Measurements from ENCODE around the gene RAVER2. TPM values are rescaled to one million over a fixed set of nuclear protein-coding genes. Genes with fewer than 3 reads are reported as not detected.

RAVER2 gene
- total RNA-seq, 2 experiments from 2014 or later = 2.9 to 3.2 TPM

DNA sequence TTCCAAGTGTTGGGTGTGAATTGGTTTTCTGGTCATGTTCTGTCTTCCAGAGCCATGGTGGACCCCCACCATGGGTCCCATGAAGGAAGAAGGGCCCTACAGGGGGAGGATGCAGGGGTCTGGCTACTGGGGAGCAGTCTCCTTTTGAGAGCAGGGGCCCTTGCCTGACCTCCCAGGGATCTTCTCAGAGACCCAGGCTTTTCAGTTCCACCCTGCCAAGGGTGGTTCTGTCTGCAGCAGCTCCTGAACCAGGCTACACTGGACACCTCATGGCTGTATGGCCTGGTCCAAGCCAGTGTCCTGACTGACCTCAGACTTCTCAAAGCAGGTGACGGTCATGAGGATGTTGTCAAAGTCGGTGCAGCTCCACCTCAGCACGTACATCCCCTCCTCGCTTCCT, 112.5 kb downstream of the RAVER2 start:
- Mint-ChIP-seq H3K36me3 (peaks cover 47% of the 10 kb centered on the region), H3K27me3 (no peaks in the 10 kb centered on the region), H3K4me1 (ENCODE audit: low read depth) (peaks cover 13% of the 10 kb centered on the region), H3K9me3 (no peaks in the 10 kb centered on the region), H3K27ac (no peak overlapping the region), H3K4me3 (no peak overlapping the region)
- DNase-seq = no peak
- CTCF ChIA-PET = no interaction called here
- intact Hi-C loops (cut with micrococcal nuclease) = no loop called here
- POLR2A ChIA-PET = no interaction called here

DNA sequence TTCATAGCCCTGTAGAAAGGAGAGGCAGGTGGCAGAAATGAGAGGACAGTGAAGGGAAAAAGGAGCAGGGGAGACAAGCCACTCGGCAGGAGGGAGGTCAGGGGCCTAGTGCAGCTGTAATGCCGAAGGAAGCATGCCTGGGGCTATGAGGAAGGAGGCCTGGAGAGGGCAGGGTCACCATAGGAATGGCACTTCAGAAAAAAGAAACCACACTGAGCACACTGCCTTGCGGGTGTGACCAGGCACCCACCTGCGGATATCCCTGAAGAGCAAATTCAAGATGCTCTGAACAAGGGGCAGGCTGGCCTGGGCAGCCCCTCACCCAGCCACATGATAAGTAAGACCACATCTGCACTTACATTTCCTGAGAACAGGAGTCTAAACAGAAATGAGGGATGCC, 116.7 kb downstream of the RAVER2 start:
- no peaks in the 10 kb centered on the region for H3K9me3 Mint-ChIP-seq
- peaks cover 34% of the 10 kb centered on the region for H3K4me1 Mint-ChIP-seq (ENCODE audit: low read depth)
- intact Hi-C loops (cut with micrococcal nuclease) = no loop called here
- POLR2A ChIA-PET = no interaction called here
- CTCF ChIA-PET = no interaction called here
- no peak for DNase-seq
- H3K4me3 Mint-ChIP-seq = no peak overlapping the region
- H3K36me3 Mint-ChIP-seq = peaks cover 59% of the 10 kb centered on the region
- H3K27ac Mint-ChIP-seq = peak overlapping the region; percentile 40
- H3K27me3 Mint-ChIP-seq = no peaks in the 10 kb centered on the region

DNA sequence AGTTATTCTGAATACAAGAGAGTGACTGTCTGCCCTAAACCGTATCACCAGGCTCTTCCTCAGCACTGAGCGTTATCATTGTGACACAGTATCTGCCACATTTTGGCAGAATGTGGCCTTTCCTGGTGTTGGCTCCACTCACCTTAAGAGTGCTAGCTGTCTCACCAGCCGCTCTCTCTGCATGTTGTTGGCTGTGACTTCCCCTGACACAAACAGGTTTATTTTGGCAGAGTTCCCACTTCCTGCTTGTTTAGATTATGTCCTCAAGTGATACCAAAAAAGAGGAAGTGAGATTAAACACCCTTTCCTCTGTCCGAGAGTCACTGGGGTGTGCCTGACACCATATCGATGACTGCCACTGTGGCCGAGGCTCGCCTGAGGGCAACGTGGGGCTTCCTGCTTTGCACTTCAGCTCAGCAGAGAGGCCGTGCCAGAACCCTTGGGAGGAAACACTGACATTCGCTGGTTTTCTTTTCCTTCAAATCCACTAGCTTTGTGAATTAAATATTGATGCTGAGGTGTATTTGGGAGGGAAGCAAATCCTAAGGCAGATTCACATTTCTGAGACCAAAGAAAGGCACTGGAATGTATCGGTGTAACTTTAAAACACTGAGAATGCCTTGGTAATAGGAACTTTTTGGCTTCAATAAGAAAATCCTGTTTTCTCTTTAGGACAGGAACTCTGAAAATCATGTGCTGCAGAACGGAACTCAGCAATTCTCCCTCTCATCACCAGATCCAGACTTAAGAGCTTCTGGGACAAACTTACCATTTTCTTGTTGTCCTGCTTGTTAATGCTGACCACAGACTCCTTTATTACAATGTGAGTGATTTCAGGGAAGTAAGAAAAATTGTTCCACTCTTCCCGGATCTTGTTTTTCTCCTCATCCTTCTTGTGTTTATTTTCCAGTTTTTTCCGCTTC, 119.4 kb downstream of the RAVER2 start:
- Mint-ChIP-seq H3K4me3 (no peak overlapping the region), H3K9me3 (no peaks in the 10 kb centered on the region), H3K27ac (peak overlapping the region; percentile 59), H3K27me3 (no peaks in the 10 kb centered on the region), H3K36me3 (peaks cover 43% of the 10 kb centered on the region), H3K4me1 (ENCODE audit: low read depth) (peaks cover 34% of the 10 kb centered on the region)
- CTCF ChIA-PET = interaction anchor here (0.5 to 2.0 kb wide), 2 partner anchors 147 to 210 kb away, joined by 3 to 4 read pairs; no protein-coding TSS in a partner anchor
- POLR2A ChIA-PET = interaction anchor here (1.3 kb wide), 1 partner anchor 139 kb away, joined by 4 read pairs; no protein-coding TSS in a partner anchor
- intact Hi-C loops (cut with micrococcal nuclease) = loop anchor here (1.0 kb wide), 1 partner anchor 100 kb away; no protein-coding TSS in a partner anchor
- peak; percentile 64 for DNase-seq

DNA sequence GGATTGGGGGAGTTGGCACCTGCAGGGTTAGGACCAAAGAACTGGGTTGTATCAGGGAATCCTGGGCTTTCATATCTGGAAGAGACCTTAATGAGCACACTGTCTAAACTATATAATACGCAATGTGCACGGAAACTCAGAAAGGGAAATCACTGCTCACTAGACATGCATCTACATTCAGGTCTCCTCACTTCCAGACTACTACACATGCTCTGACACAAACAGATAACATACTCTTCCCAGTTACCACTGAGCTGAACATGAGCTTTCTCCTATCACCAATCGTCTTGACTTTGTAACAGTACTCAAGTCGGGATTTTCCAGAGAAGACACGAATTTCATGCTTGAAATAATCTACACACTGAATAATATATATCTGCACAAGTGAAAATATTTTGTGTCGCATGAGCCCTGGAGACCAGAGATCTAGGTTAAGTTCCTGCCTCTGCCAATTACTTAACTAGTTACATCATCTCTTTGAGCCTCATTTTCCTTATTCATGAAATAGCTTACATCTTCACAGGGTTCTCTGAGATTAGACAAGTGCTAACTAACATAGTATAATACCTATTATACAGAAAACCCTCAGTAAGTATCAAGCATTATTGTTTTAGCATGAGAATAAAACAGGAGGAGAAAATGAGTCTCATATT, 120.4 kb downstream of the RAVER2 start:
- peaks cover 37% of the 10 kb centered on the region for H3K36me3 Mint-ChIP-seq
- peaks cover 31% of the 10 kb centered on the region for H3K4me1 Mint-ChIP-seq (ENCODE audit: low read depth)
- no peaks in the 10 kb centered on the region for H3K9me3 Mint-ChIP-seq
- peak overlapping the region; percentile 9 for H3K27ac Mint-ChIP-seq
- no peaks in the 10 kb centered on the region for H3K27me3 Mint-ChIP-seq
- POLR2A ChIA-PET = no interaction called here
- intact Hi-C loops (cut with micrococcal nuclease) = no loop called here
- CTCF ChIA-PET = interaction anchor here (1.3 to 2.0 kb wide), 2 partner anchors 42 to 209 kb away, joined by 3 to 4 read pairs; no protein-coding TSS in a partner anchor
- DNase-seq = no peak
- H3K4me3 Mint-ChIP-seq = no peak overlapping the region

DNA sequence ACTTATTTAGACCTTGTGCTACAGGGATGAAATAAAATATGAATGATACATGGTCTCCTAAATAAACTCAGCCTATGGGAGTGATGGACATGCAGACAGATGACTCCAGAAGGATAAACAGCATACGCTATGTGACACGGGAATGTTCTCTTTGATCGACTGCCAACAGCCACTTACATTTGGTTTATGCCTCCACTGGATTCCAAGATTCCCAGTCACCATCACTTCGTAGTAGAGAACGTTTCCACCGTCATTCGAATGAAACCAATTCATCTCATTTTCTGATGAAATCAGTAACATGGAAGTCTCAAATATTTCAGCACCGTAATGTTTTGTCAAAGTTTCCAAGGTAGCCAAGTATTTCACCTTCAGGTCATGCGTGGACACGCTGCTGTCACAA, 121.8 kb downstream of the RAVER2 start:
- DNase-seq = no peak
- peaks cover 37% of the 10 kb centered on the region for H3K36me3 Mint-ChIP-seq
- intact Hi-C loops (cut with micrococcal nuclease) = no loop called here
- POLR2A ChIA-PET = no interaction called here
- H3K27me3 Mint-ChIP-seq = no peaks in the 10 kb centered on the region
- H3K27ac Mint-ChIP-seq = no peak overlapping the region
- H3K4me3 Mint-ChIP-seq = no peak overlapping the region
- no peaks in the 10 kb centered on the region for H3K9me3 Mint-ChIP-seq
- CTCF ChIA-PET = no interaction called here
- peaks cover 25% of the 10 kb centered on the region for H3K4me1 Mint-ChIP-seq (ENCODE audit: low read depth)

DNA sequence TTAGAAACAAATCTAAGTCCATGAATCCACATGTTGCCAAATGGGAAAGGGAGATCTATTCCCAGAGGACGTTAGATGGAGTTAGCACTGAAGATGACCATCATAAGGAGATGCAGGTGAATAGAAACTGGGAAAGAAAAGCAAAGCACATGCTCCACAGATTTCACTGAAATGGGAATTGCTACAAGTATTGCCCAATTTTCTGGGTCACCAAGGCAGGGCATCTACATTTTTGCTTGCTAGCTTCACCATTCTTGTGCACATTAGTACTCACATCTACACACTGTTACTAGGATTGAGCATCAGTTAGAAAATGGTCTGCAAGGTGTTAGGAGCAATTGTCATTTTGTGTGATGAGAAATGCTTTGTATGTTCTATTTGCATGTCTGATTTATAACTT, 122.4 kb downstream of the RAVER2 start:
- ChIA-PET CTCF (no interaction called here), POLR2A (interaction anchor here (0.7 kb wide), 1 partner anchor 22 kb away, joined by 3 read pairs; no protein-coding TSS in a partner anchor)
- no peak overlapping the region for H3K27ac Mint-ChIP-seq
- H3K4me3 Mint-ChIP-seq = no peak overlapping the region
- intact Hi-C loops (cut with micrococcal nuclease) = no loop called here
- no peak for DNase-seq
- peaks cover 39% of the 10 kb centered on the region for H3K36me3 Mint-ChIP-seq
- no peaks in the 10 kb centered on the region for H3K27me3 Mint-ChIP-seq
- no peaks in the 10 kb centered on the region for H3K9me3 Mint-ChIP-seq
- peaks cover 23% of the 10 kb centered on the region for H3K4me1 Mint-ChIP-seq (ENCODE audit: low read depth)

DNA sequence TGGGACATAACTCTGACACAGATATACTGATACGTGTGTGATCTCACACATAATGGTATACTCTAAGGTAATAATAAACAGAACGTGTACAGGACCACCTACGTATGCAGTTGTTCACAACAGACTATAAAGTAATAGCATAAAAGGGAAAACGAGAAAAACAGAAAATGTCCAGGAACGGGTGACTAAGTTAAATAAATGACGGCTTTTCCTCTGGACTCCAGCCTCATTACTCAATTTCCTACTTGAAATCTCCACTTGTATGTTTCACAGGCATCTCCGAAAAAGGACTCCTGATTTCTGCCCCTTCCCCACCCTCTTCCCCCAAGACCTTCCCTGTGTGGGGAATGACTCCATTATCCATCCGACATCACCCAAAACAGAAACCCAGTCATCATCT, 126.4 kb downstream of the RAVER2 start:
- H3K36me3 Mint-ChIP-seq = peaks cover 48% of the 10 kb centered on the region
- H3K27me3 Mint-ChIP-seq = no peaks in the 10 kb centered on the region
- no peak overlapping the region for H3K27ac Mint-ChIP-seq
- no peaks in the 10 kb centered on the region for H3K9me3 Mint-ChIP-seq
- H3K4me3 Mint-ChIP-seq = no peak overlapping the region
- peaks cover 17% of the 10 kb centered on the region for H3K4me1 Mint-ChIP-seq (ENCODE audit: low read depth)
- POLR2A ChIA-PET = no interaction called here
- no peak for DNase-seq
- intact Hi-C loops (cut with micrococcal nuclease) = no loop called here
- CTCF ChIA-PET = no interaction called here

DNA sequence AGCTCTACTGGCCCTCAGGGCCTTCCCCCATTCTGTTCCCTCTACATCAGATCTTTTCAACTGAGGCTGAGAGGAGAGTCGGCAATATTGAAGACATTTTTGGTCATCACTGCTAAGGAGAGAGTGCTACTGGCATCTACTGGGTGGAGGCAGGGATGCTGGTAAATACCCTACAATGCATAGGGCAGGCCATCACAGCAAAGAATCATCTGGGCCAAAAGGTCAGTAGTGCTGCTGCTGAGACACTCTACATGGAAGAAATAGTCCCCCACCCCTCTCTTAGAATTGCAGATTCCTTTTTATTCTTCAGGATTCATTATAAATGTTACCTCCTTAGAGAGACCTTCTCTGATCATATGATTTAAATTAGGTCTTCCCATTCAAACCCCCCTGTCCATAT, 127.2 kb downstream of the RAVER2 start:
- no peak overlapping the region for H3K27ac Mint-ChIP-seq
- no peaks in the 10 kb centered on the region for H3K9me3 Mint-ChIP-seq
- intact Hi-C loops (cut with micrococcal nuclease) = no loop called here
- H3K4me1 Mint-ChIP-seq (ENCODE audit: low read depth) = peaks cover 25% of the 10 kb centered on the region
- no peak overlapping the region for H3K4me3 Mint-ChIP-seq
- ChIA-PET CTCF (no interaction called here), POLR2A (no interaction called here)
- no peak for DNase-seq
- H3K27me3 Mint-ChIP-seq = no peaks in the 10 kb centered on the region
- H3K36me3 Mint-ChIP-seq = peaks cover 47% of the 10 kb centered on the region

DNA sequence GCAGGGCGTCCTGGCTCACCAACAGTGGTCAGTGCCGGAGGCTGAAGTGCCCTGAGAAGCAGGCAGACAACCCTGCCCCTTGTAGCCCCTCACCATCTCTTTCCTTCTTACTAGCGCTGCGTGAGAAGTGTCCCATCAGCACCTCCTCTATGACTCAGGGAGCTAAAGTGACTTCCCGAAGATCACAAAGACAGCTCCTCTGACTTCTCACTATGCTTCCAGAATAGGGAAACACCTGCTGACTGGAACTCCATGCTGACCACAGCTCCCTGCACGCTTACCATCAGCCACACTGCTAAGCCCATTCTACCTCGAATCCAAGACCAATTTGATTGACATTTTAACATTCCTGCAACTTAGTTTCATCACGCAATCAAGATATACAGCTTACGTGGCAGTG, 128.7 kb downstream of the RAVER2 start:
- no peak for DNase-seq
- intact Hi-C loops (cut with micrococcal nuclease) = no loop called here
- Mint-ChIP-seq H3K4me1 (ENCODE audit: low read depth) (peaks cover 38% of the 10 kb centered on the region), H3K27ac (no peak overlapping the region), H3K27me3 (no peaks in the 10 kb centered on the region), H3K36me3 (peaks cover 58% of the 10 kb centered on the region), H3K4me3 (no peak overlapping the region), H3K9me3 (no peaks in the 10 kb centered on the region)
- CTCF ChIA-PET = interaction anchor here (1.0 kb wide), 1 partner anchor 30 kb away, joined by 3 read pairs; no protein-coding TSS in a partner anchor
- POLR2A ChIA-PET = no interaction called here

DNA sequence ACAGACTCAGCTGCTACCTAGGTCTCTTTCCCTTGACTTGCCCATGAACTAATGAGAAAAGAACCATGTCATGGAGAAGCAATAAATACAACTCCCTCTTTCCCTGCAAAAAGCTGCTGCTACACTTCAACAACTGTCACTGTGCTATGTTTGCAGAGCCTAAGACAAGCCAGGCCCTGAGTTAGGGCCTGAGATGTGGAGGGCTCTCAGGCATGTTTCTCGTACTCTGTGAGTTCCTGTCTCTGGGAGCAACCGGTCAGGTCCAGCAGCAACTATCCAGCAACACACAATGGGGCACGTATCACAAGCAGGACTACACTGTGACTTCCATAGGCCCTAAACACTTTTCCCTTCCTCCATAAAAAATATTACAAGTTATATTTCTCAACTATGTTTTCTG, 129.8 kb downstream of the RAVER2 start:
- ChIA-PET POLR2A (no interaction called here), CTCF (interaction anchor here (1.2 kb wide), 1 partner anchor 10 kb away, joined by 3 read pairs; no protein-coding TSS in a partner anchor)
- Mint-ChIP-seq H3K36me3 (peaks cover 61% of the 10 kb centered on the region), H3K27me3 (no peaks in the 10 kb centered on the region), H3K4me3 (no peak overlapping the region), H3K9me3 (no peaks in the 10 kb centered on the region), H3K27ac (no peak overlapping the region), H3K4me1 (ENCODE audit: low read depth) (peaks cover 46% of the 10 kb centered on the region)
- DNase-seq = no peak
- intact Hi-C loops (cut with micrococcal nuclease) = no loop called here

DNA sequence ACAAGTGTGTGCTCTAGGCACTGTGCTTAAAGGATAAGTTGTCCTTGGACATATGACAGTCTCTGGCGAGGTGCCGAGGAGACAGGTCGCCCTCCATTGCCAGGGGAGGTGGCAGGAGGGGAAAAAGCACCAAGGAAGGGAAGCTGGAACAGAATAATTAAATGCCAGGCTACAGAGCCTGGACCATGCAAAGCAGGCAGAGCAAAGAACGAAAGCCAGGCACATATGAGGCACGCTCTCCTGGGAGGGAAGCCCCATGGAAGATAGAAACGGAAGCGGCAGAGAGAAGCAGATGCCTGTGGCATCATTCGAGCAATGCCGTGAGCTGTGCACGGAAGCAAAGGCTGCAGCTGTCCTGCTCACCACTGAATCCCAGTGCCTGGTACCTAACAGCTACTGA, 130.2 kb downstream of the RAVER2 start:
- Mint-ChIP-seq H3K36me3 (peaks cover 61% of the 10 kb centered on the region), H3K4me3 (no peak overlapping the region), H3K27me3 (no peaks in the 10 kb centered on the region), H3K4me1 (ENCODE audit: low read depth) (peaks cover 47% of the 10 kb centered on the region), H3K27ac (no peak overlapping the region), H3K9me3 (no peaks in the 10 kb centered on the region)
- ChIA-PET POLR2A (no interaction called here), CTCF (interaction anchor here (1.2 kb wide), 1 partner anchor 10 kb away, joined by 3 read pairs; no protein-coding TSS in a partner anchor)
- intact Hi-C loops (cut with micrococcal nuclease) = no loop called here
- no peak for DNase-seq

DNA sequence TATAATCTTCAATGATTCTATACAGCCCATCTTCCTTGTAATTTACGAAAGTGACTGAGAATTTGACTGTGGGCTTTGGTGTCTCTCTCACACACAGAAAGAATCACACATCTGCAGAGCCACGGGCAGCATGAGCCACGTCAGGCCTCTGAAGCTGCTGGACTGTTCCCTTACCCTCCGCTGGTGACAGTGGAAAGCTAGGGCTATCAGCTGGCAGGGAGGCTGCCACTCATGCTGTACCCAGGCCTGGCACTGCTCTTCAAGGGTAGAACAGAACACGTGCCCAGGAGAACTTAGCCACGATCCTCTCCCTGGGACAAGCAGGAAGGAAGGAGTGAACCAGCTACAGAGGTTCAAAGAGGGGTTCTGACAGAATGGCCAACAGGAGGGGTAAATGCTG, 130.7 kb downstream of the RAVER2 start:
- CTCF ChIA-PET = interaction anchor here (1.2 kb wide), 1 partner anchor 10 kb away, joined by 3 read pairs; no protein-coding TSS in a partner anchor
- POLR2A ChIA-PET = no interaction called here
- Mint-ChIP-seq H3K27me3 (no peaks in the 10 kb centered on the region), H3K4me1 (ENCODE audit: low read depth) (peaks cover 49% of the 10 kb centered on the region), H3K36me3 (peaks cover 61% of the 10 kb centered on the region), H3K4me3 (no peak overlapping the region), H3K9me3 (no peaks in the 10 kb centered on the region), H3K27ac (no peak overlapping the region)
- DNase-seq = no peak
- intact Hi-C loops (cut with micrococcal nuclease) = loop anchor here (2.0 kb wide), 2 partner anchors 47 to 81 kb away; no protein-coding TSS in a partner anchor

Measured in activated CD4-positive, alpha-beta memory T cell treated with anti-CD3 and anti-CD28 coated beads for 36 hours (primary cell).